Left cardiac atrium (tissue), 4 donors: ENCODE data around the gene SLC19A2. TPM values are rescaled to one million over a fixed set of nuclear protein-coding genes. Genes with fewer than 3 reads are reported as not detected.
"Not testable (repeated sequence)": the region's sequence is repeated elsewhere in the genome, so short reads cannot be mapped to it uniquely, and the experiment has no call there.

ENCODE experiments used
- ATAC-seq, 2 donors: fragments of 200-7000 bp; cut with Tn5 transposase; one replicate each; pipeline ENCODE4 v1.9.1; 2020; ENCODE audit warnings: mild to moderate bottlenecking in 2 of 2, moderate library complexity in 2 of 2
- DNase-seq: peaks from one replicate; pipeline ENCODE4 v3.0.0-alpha.2; 2020
- intact Hi-C, 2 donors: fragments of 100-400 bp; cut with DNase I; formaldehyde crosslinking; loops; one replicate each; pipeline versions ENCODE4 v1.14.1 to v1.15.1; 2022 to 2023
- long read RNA-seq: library from polyadenylated mRNA; unstranded; transcript quantifications from one replicate; pipeline ENCODE4 v2.0.0, GENCODE V29; 2021
- total RNA-seq, 2 donors: library from RNA; stranded (reverse); fragmentation: NEBNext Ultra II Directional; extraction: Animal tissue kit (Norgen Biotek cat#: 25700); gene quantifications; one replicate each; pipeline ENCODE4 v1.2.1, GENCODE V29; 2021
- donor health status: DM: no; HTN: yes; CAD: no.
- donor health status: DM: no; HTN: yes; CAD: no; lungs with severe emphysema.
- donor health status: DM: yes; HTN: yes; CAD: no.
- donor health status: Dilated cardiomyopathy.

SLC19A2 gene, protein sequence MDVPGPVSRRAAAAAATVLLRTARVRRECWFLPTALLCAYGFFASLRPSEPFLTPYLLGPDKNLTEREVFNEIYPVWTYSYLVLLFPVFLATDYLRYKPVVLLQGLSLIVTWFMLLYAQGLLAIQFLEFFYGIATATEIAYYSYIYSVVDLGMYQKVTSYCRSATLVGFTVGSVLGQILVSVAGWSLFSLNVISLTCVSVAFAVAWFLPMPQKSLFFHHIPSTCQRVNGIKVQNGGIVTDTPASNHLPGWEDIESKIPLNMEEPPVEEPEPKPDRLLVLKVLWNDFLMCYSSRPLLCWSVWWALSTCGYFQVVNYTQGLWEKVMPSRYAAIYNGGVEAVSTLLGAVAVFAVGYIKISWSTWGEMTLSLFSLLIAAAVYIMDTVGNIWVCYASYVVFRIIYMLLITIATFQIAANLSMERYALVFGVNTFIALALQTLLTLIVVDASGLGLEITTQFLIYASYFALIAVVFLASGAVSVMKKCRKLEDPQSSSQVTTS
- 10 to 100 TPM; 17.8 to 28.7 TPM for total RNA-seq
- long read RNA-seq, transcript SLC19A2-201 (6 exons, 3,671 nt), result major isoform, 34 of 50 reads
- long read RNA-seq, partial matches to known transcripts, result 13 of 50 reads
- long read RNA-seq, other reads (novel, unspliced or antisense), result 3 of 50 reads

- intact Hi-C loops, result no loop called here
- peak; percentile 98 to 99 for ATAC-seq
- DNase-seq, result peak; percentile 100
Measured at GRCh38 chr1:169485431-169486280, at the start of gene SLC19A2. Gene SLC19A2 (minus strand): TSS chr1:169485944. CDS start chr1:169485766, 178 bp downstream.

DNA sequence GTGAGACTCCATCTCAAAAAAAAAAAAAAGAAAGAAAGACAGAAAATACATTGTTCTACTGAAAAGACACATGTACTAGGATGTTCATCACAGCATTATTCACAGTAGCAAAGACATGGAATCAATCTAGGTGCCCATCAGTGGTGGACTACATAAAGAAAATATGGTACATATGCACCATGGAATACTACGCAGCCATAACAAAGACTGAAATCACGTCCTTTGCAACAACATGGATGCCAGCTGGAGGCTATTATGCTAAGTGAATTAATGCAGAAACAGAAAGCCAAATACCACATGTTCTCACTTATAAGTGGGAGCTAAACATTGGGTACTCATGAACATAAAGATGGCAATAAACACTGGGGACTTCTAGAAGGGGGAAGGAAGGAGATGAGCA is 48.9 kb upstream of the SLC19A2 start:
- intact Hi-C loops, result no loop called here
- no peak for DNase-seq
- no peak for ATAC-seq

DNA sequence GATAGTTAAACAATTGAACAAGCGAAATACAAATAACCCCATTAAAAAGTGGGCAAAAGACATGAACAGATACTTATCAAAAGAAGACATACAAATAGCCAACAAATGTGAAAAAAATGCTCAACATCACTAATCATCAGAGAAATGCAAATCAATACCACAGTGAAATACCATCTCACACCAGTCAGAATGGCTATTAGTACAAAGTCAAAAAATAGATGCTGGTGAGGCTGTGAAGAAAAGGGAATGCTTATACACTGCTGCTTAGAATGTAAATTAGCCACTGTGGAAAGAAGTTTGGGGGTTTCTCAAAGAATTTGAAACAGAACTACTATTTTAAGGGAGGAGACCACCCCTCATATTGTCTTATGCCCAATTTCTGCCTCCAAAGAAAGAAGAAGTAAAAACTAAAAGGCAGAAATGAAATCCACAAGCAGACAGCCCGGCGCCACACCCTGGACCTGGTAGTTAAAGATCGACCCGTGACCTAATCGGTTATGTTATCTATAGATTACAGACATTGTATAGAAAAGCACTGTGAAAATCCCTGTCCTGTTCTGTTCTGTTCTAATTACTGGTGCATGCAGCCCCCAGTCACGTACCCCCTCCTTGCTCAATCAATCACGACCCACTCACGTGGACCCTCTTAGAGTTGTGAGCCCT is 47.9 kb upstream of the SLC19A2 start:
- intact Hi-C loops, DNase-seq, ATAC-seq: not testable (repeated sequence)

DNA sequence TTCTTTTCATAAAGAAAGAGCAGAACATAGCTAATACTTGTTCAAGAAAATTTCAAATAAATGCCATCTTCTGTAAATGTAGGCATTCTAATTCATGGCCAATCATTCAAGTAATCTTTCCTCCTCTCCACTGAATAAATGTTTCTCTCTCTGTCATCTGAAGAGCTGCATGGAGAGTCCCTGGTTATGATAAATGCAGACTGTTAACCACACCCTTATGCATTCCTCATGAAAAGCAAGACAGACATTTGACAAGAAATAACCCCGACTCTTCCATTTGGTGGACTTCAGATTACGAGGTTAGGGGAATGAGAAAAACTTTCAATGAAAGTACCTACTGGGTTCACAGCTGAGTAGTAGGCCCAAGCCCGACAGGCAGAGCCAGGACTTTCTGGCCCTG is 44.7 kb upstream of the SLC19A2 start:
- ATAC-seq (no peak), DNase-seq (no peak)
- intact Hi-C loops, result no loop called here

DNA sequence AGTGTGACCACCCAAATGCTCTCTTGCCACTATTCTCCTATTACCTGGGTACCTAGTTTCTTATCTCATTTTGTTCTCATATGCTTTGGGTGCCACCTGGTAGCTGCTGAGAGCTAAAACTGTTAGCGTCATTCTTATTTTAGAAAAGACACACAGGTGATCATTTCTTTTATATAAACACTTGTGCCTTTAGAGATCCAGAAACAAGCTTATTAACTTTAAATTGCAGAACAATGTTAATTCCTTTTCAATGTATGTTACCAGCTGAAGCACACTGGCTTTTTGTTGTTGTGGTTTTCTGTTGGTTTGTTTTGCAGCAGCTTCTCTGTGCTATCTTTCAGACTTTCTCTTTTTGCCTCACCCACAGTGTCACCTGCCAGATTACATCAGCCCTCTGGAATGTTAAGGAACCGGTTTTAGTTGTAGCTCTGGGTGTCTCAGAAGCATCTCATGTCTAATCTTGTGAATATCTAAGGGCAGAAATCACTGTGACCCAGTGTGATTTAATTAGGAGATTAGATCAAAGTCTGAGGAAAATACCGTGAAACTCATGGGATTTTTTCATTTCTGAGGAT is 43.4 kb upstream of the SLC19A2 start:
- ATAC-seq (peak in 1 of 2 donors; percentile 38), DNase-seq (no peak)
- intact Hi-C loops, result no loop called here

DNA sequence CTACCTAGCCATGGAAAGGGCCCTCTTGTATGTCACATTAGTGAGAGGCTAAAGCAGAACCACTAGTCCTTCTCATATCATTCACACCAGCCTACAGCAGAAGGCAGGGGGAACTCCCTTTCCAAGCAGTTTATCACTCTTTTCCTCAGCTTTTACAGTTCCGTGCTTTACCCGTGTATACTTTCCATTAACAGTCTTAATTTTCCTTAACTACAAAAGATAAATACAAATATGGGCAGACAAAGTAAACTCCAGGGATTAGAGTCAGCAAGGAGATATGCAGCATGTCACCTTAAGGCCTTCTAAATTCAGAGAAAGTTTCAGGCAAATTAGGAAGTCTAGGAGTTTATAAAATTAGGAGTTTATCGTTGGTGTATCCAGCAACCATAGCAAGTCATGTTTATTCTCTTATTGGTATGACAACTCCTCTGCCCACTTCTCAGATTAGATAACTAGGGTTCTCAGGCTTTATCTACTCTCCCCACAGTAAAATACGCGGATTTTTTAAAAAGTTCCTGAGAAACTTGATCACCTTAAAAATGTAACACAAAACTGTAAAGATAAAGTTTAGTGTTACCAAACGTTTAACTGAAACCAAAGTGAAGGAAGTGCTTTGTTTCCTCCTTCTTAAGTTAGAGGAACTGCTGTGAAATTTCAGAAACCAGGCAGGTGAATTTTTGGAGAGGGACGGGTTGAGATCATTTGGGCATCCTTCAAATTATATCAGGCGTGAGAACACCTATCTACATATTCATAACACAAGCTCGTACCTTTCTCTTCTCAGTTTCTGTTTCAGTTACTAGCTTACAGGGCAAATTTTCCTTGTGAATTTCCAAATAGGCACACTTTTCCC is 42.7 kb upstream of the SLC19A2 start:
- peak in 1 of 2 donors; percentile 22 for ATAC-seq
- DNase-seq, result no peak
- intact Hi-C loops, result no loop called here

DNA sequence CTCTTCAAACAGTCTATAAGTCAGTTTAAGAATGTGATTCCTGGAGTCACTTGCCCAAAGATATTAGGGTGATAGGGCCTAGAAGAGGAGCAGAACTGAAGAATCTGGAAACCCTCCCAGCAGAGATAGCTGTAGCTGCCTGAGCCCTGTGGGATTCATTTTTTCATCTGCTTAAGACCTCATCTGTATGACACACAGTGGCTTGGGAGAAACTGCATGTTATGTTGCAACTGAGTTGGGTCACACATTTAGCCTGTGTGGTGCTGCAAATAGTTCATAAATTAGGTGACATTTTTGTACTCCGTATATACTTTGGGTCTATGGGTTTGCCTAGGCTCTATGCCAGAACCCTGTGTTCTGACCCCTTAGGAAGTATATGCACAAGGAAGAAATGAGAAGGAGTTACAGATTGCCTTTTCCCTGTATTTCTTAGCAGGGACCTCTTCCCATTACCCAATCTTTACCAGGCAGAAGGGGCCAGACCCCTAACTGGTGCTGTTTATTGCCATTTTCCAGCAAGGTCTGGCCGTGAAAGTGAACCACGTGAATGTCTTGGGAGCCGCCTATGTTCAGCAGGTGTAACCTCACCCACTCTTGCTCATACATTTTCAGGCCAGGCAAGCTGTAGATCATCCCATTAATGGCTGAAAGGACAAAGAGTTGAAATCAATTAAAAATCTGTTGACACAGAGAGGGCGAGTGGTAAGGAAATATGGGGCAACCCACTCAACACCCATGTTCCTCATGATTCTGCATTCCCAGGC is 41.9 kb upstream of the SLC19A2 start:
- DNase-seq (no peak), ATAC-seq (no peak)
- intact Hi-C loops, result no loop called here

- DNase-seq (no peak), ATAC-seq (no peak)
- intact Hi-C loops, result no loop called here
Measured at GRCh38 chr1:169527001-169527400, 41.3 kb upstream of the SLC19A2 start.

- intact Hi-C loops, result no loop called here
- no peak for DNase-seq
- no peak for ATAC-seq
Measured at GRCh38 chr1:169526120-169526832, 40.5 kb upstream of the SLC19A2 start.

DNA sequence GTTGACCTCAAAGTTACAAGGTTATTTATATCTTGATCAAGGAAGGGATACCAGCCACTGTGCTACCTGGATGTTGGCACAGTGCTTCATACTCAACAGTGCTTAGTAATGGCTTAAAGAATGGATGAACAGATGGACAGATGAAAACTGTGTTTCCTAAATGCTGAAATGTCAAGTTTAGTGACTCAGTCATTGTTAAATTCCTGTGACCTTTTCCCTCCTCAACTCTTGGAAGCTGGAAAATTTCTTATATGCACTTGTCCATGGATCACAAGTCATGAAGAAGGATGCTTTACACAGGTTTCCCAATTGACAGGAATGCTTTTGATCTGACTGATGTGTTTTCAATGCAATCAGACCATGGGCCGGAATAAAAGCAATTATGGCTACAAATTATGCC is 39.6 kb upstream of the SLC19A2 start:
- ATAC-seq, result no peak
- DNase-seq, result no peak
- intact Hi-C loops, result no loop called here

GRCh38 chr1:169523904-169524303 is 38.2 kb upstream of the SLC19A2 start:
- ATAC-seq (no peak), DNase-seq (no peak)
- intact Hi-C loops, result no loop called here

DNA sequence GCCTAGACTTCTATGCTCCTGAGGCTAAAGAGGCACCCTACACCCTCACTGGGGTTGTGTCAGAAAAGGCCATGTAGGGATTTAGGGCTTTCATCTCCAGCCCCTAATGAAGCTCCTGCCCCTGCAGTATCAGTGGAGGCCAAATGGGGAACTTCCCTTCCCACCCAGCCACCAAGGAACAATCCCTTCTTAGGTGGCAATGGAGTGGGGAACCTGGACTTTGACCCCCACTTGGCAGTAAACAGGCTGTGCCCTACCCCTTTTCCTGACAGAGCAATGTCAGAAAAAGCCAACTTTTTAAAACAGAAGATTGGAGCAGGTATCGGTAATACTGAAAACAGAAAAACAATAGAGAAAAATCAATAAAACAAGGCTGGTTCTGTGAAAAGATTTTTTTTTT is 35.5 kb upstream of the SLC19A2 start:
- DNase-seq (no peak), ATAC-seq (no peak)
- intact Hi-C loops, result no loop called here

- intact Hi-C loops, result no loop called here
- DNase-seq (no peak), ATAC-seq (no peak)
Measured at GRCh38 chr1:169517558-169518186, 31.9 kb upstream of the SLC19A2 start.

- ATAC-seq (no peak), DNase-seq (no peak)
- intact Hi-C loops, result no loop called here
Measured at GRCh38 chr1:169515641-169516040, 29.9 kb upstream of the SLC19A2 start.

GRCh38 chr1:169514566-169515270 is 29.0 kb upstream of the SLC19A2 start:
- intact Hi-C loops, result no loop called here
- DNase-seq (no peak), ATAC-seq (no peak)

GRCh38 chr1:169513208-169513607 is 27.5 kb upstream of the SLC19A2 start:
- DNase-seq (no peak), ATAC-seq (peak; percentile 13 to 42)
- intact Hi-C loops, result no loop called here
